DMS53 treated with DMSO at 0.1 percent for 48 hours (cell line): ENCODE measurements around the gene RAB44.
A peak's percentile ranks its signal among the peaks of the same experiment; 100 is the strongest.
"Not testable (repeated sequence)": the region's sequence is repeated elsewhere in the genome, so short reads cannot be mapped to it uniquely, and the experiment has no call there.

Experiments
- DNase-seq: peaks from one replicate; lab custom pipeline; 2025; ENCODE audit not compliant: unreplicated experiment; lab: John Stamatoyannopoulos, UW

The RAB44 gene

GRCh38 chr6:36704961-36705577, 7.4 kb downstream of the RAB44 start:
- DNase-seq = not testable (repeated sequence)

- no peak for DNase-seq
These were observed 8.7 kb downstream of the RAB44 start for GRCh38 chr6:36706339-36706738.

GRCh38 chr6:36712816-36713215, 15.2 kb downstream of the RAB44 start:
- DNase-seq = no peak

DNA sequence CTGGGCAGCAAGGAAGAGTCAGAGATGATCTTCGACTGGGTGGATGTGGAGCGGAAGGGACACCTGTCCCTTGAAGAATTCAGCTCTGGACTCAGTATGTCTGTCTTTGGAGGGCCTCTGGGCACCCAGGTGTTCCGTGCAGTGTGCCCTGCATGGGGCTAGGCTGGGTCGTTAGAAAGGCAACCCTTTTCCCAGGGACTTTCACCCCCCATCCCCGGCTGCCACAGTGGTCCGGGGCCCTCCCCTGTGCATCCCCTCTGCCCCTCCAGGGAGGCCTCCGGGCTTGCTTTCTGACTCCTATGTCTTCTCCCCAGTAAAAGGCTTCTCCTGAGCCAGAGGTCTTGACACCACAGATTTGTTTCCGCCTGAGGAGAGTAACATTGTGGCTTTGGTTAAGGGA, 16.2 kb downstream of the RAB44 start:
- DNase-seq = no peak

DNA sequence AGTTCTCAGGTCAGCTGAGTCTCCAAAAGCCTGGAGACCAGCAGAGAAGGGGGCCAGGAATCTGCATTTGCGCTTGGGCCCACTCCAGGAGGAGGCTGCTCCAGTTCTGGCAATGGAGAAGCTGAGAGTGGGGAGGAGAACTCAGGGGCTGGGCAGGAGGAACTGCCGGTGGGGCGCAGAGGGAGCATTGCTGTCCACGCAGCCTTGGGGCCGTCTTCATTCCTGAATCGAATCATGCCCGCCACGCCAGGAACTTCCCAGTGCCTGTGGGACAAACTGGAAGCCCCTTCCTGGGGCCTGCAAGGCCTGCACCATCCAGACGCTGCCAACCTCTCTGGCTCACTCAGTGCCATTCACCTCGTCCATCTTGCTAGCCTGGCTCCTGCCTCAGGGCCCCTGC, 16.9 kb downstream of the RAB44 start:
- no peak for DNase-seq

GRCh38 chr6:36715469-36715868, 17.8 kb downstream of the RAB44 start:
- no peak for DNase-seq

GRCh38 chr6:36716476-36717093, 19.0 kb downstream of the RAB44 start:
- DNase-seq = no peak

GRCh38 chr6:36717231-36717825, 19.7 kb downstream of the RAB44 start:
- no peak for DNase-seq

DNA sequence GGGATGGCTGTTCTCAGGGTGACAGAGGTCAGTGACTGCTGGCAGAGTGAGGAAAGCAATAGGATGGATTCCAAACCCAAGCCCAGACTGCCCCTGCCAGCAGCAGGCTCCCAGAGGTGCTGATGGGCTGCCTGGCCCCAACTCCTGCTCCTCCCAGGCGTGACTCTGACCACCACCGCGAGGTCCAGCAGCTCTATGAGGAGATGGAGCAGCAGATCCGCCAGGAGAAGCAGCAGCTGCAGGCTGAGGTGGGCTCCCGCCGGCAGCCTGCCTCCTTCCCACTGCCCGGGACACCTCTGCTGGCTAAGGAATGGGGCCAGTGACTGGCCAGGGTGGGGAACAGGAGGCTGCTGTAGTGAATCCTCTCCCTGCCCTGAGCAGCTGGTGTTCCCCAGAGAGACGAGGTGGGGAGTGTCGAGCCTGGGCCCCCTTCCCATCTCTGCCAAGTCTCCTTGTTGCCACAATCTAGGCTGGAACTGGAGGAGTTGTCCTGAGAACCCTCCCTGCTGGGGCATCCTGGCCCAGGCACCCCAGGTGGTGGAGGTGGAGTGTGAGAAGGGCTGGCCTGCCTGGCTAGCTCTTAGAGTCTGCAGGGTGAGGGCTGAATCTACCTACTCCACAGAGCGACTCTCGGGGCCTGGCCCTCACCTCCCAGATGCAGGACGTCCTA, 20.4 kb downstream of the RAB44 start:
- no peak for DNase-seq

GRCh38 chr6:36718560-36718959, 20.9 kb downstream of the RAB44 start:
- no peak for DNase-seq

- DNase-seq = no peak
These were observed 21.5 kb downstream of the RAB44 start for GRCh38 chr6:36719126-36719525.

DNA sequence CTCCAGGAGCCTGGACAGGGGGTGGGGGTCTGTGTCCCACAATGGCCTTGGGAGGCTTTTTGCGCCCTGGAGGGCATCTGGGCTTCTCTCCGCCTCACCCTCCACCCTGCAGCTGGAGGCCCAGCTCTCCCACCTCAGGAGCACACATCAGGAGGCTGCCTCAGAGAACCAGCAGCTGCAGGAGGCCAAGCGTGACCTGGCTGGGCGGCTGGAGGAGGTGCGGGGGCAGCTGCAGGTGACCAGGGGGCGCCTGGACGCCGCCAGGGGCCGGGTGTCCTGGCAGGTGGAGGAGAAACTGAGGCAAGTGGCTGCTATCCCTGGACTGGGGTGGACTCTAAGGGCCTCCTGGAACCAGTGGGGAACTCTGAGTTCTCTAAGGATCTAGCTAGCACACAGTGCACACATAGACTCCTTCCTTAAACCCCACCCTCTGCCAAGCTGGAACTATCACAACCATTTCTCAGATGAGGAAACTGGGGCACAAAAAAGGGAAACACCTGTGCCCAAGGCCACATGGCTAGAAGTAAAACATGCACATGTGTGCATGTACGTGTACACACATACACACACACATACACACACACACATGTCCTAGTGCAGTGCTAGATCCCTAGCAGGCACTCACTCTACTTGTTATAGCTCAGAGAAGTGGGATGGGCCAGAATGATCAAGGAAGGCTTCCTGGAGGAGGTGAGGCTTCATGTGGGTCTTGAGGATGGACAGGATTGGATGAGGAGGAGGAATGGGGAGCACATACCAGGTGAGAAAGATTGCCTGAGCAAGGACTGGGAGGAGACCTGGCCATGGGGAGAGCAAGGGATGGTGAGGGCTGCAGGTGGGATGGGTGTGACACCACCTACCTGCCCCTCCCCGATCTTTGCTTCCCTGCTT, 22.9 kb downstream of the RAB44 start:
- peak; percentile 23 for DNase-seq

DNA sequence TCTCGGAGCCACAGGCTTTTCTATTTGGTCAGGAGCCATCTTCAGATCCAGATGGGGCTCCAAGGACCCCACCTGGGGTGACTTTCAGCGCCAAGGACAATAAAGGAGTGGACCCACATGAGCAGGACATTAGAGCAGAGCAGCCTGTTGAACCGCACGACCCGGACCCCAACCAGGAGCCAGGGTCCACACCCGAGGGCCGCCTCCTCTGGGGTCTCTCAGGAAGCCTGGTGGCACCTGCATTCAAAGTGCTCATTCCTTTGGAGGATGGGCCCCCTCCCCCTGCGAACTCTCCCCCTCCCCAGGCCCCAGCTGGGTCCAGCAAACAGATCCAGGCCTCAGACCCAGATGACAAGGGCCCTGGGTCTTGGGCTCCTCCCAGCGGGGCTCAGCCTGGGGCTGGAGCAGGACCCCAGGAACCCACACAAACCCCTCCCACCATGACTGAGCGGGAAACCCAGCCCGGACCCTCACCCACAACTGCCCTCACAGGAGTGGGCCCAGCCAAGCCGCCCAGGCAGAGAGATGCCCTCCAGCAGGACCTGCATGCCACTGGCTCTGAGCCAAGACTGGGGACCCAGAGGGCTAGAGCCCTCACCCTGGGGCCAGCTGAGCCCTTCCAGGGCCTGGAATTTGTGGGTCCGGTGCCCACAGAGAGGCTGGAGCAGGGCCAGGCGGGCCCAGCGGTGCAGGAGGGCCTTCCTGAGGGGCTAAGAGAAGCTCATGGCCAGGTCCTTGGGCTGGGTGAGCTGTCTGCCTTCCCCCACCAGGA, 23.9 kb downstream of the RAB44 start:
- no peak for DNase-seq

GRCh38 chr6:36722365-36722764, 24.7 kb downstream of the RAB44 start:
- no peak for DNase-seq

DNA sequence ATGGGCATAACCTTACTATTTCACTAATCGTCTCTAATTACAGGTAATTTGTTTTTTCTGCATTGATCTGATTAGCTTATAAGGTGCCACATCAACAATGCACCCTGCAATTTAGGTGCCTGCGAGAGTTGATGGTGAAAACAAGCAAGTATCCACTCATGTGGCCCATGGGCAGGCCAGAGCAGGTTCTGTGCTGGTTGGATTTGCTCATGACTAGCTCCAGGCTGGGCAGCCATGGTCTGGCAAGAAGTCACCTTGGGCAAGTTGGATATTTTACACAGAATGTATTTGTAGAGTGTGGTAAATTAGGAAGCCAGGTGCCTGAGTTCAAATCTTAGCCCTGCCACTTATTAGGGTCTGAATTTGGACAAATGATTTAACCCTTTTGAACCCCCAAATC, 25.3 kb downstream of the RAB44 start:
- no peak for DNase-seq

DNA sequence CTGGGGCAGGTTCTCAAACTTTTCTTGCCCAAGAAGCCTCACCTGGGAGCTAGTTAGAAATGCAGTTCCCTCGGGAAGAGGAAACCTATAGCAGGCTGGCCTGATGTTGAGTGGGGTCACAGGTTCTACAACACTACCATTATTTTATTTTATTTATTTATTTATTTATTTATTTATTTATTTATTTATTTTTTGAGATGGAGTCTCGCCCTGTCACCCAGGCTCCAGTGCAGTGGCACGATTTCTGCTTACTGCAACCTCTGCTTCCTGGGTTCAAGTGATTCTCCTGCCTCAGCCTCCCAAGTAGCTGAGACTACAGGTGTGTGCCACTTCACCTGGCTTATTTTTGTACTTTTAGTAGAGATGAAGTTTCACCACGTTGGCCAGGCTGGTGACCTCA, 26.4 kb downstream of the RAB44 start:
- DNase-seq = not testable (repeated sequence)

- peak; percentile 41 for DNase-seq
These were observed 27.1 kb downstream of the RAB44 start for GRCh38 chr6:36724514-36725390.

- DNase-seq = no peak
These were observed 28.0 kb downstream of the RAB44 start for GRCh38 chr6:36725581-36725980.

- DNase-seq = no peak
These were observed 29.9 kb downstream of the RAB44 start for GRCh38 chr6:36727505-36728021.
